ENCODE measurements around the gene CARD14.

GRCh38 chr17:80191865-80192661 lies 22.2 kb downstream of the CARD14 start:
- TF ChIP-seq POLR2AphosphoS5 (IDR thresholded peaks at IDR 0.05) (no peak), POLR2A (IDR thresholded peaks at IDR 0.05) (no peak), EP300 (IDR thresholded peaks at IDR 0.05; ENCODE audit: low read depth) (no peak)
- TF ChIP-seq, protein P1, sequence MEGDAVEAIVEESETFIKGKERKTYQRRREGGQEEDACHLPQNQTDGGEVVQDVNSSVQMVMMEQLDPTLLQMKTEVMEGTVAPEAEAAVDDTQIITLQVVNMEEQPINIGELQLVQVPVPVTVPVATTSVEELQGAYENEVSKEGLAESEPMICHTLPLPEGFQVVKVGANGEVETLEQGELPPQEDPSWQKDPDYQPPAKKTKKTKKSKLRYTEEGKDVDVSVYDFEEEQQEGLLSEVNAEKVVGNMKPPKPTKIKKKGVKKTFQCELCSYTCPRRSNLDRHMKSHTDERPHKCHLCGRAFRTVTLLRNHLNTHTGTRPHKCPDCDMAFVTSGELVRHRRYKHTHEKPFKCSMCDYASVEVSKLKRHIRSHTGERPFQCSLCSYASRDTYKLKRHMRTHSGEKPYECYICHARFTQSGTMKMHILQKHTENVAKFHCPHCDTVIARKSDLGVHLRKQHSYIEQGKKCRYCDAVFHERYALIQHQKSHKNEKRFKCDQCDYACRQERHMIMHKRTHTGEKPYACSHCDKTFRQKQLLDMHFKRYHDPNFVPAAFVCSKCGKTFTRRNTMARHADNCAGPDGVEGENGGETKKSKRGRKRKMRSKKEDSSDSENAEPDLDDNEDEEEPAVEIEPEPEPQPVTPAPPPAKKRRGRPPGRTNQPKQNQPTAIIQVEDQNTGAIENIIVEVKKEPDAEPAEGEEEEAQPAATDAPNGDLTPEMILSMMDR (IDR thresholded peaks at IDR 0.05): no peak
